ENCODE measurements around the gene ZNF638.

DNA sequence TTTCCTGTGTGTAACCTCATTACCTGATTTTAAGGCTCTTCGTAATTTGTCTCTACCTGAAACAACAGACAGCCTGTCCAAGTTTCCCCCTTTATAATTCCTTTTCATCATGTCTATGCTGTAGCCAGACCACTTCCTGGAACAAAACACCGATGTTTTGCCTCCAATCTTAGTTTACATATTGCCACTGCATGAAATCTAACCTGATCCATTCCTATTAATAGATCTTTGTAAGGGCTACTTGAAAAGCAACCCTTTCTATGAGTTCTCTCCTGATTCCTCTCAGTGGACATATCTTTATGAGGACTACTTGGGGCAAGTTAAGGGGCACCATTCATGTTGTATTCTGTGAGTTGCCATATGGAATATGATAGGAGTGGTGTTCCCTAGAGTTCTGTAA lies 30.9 kb downstream of the ZNF638 start:
- TF ChIP-seq EP300 (IDR thresholded peaks at IDR 0.05; ENCODE audit: borderline replicate concordance) = no peak
- no peak for TF ChIP-seq USF1 (IDR thresholded peaks at IDR 0.05)
- TF ChIP-seq TEAD4 (IDR thresholded peaks at IDR 0.05) = no peak
- TF ChIP-seq ZBTB7A (IDR thresholded peaks at IDR 0.05; ENCODE audit: low read depth) = no peak
- TF ChIP-seq RAD21 (IDR thresholded peaks at IDR 0.05; ENCODE audit: low read depth) = no peak
- TF ChIP-seq, protein P1, sequence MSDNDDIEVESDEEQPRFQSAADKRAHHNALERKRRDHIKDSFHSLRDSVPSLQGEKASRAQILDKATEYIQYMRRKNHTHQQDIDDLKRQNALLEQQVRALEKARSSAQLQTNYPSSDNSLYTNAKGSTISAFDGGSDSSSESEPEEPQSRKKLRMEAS (IDR thresholded peaks at IDR 0.05) = no peak
- TF ChIP-seq TAF1 (IDR thresholded peaks at IDR 0.05; ENCODE audit: low read depth) = no peak
- no peak for TF ChIP-seq FOXM1 (IDR thresholded peaks at IDR 0.05; ENCODE audit: borderline replicate concordance, low read depth)
- TF ChIP-seq, protein P2, sequence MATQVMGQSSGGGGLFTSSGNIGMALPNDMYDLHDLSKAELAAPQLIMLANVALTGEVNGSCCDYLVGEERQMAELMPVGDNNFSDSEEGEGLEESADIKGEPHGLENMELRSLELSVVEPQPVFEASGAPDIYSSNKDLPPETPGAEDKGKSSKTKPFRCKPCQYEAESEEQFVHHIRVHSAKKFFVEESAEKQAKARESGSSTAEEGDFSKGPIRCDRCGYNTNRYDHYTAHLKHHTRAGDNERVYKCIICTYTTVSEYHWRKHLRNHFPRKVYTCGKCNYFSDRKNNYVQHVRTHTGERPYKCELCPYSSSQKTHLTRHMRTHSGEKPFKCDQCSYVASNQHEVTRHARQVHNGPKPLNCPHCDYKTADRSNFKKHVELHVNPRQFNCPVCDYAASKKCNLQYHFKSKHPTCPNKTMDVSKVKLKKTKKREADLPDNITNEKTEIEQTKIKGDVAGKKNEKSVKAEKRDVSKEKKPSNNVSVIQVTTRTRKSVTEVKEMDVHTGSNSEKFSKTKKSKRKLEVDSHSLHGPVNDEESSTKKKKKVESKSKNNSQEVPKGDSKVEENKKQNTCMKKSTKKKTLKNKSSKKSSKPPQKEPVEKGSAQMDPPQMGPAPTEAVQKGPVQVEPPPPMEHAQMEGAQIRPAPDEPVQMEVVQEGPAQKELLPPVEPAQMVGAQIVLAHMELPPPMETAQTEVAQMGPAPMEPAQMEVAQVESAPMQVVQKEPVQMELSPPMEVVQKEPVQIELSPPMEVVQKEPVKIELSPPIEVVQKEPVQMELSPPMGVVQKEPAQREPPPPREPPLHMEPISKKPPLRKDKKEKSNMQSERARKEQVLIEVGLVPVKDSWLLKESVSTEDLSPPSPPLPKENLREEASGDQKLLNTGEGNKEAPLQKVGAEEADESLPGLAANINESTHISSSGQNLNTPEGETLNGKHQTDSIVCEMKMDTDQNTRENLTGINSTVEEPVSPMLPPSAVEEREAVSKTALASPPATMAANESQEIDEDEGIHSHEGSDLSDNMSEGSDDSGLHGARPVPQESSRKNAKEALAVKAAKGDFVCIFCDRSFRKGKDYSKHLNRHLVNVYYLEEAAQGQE (IDR thresholded peaks at IDR 0.05; ENCODE audit: low read depth) = no peak
- no peak for TF ChIP-seq YY1 (IDR thresholded peaks at IDR 0.05; ENCODE audit: low read depth)
- no peak for TF ChIP-seq CREB1 (IDR thresholded peaks at IDR 0.05; ENCODE audit: low read depth)
- TF ChIP-seq TCF12 (IDR thresholded peaks at IDR 0.05; ENCODE audit: low read depth) = no peak
- TF ChIP-seq CEBPB (IDR thresholded peaks at IDR 0.05) = no peak
